ENCODE results near the gene RIPK1. TPM values are rescaled to one million over a fixed set of nuclear protein-coding genes. Genes with fewer than 3 reads are reported as not detected.

RIPK1 gene
- total and polyA plus RNA-seq, 2 of the 8 experiments (the other 6 are each of a cell fraction or from before 2014, with no cell fraction given): 5.9 to 22.9 TPM

DNA sequence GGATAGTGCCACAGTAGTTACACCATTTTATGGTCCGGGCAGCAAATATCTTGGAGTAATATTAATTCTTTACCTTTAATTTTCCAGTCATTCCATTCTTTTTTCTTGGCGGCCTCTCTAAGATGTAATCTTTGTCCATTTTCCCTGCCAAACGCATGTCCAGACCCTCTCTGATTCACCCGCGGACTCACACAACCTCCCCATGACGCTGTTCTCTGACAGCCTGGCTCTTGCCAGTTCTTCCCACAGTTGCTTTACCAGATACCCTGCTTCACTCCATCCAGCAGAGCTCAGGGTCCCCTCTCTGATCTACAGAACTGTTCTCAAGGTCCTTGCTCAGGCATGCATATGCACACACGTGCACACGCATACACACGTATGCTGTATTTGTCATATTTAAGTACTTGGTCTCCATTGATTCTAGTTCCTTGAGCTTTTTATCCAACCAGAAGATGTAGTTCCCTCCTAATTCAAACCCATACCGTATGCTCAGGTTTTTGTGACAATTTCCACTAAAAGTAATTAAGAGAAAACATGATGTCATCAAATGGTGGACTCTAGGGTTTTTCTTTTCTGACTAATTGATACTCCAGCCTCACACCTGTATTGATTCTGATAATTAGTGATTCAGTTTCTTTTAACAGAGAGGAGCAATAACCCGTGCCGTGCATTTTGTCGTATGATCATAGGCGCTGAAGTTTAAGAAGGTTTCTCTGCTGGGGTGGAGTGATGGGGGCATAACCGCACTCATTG is 60.2 kb downstream of the RIPK1 start (continued):
- TF ChIP-seq EZH2 (IDR thresholded peaks at IDR 0.05; ENCODE audit: low read depth, low read length, severe bottlenecking) (no peak), TEAD4 (IDR thresholded peaks at IDR 0.05; ENCODE audit: low read depth, low read length) (no peak), CBX5 (IDR thresholded peaks at IDR 0.05; ENCODE audit: low read depth, low read length) (no peak), CBX8 (IDR thresholded peaks at IDR 0.05; ENCODE audit: borderline replicate concordance, low read depth, low read length) (no peak)
